ENCODE measurements around the gene RAI1.

RAI1 gene

DNA sequence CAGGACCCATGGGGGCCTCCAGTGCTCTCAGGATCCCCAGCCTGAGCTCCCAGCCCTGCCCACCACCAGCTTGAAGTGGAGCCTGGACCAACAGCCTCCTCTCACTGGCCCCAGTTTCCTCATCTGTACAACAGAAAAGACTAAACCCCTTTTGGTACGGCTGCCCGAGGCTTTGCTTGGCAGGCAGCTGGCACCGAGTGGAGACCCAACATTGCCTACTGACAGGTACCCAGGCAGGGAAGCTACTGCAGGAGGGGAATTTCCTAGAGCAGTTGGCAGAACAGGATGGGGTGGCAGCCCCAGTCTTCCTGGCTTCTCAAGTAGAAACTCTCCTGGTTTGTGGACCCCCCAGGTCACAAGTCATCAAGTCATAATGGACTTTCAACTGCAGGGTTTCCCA, 141.4 kb downstream of the RAI1 start:
- DNase-seq (ENCODE audit: low read depth, low spot score): no peak
- peak overlapping the region; percentile 52 for H3K4me3 ChIP-seq (ENCODE audit: low read depth, low read length)
- in situ Hi-C loops (cut with HindIII; ENCODE audit: low sequenced_read_pairs): no loop called here
- no peak for TF ChIP-seq CTCF (IDR thresholded peaks at IDR 0.05; ENCODE audit: low read depth, low read length)

DNA sequence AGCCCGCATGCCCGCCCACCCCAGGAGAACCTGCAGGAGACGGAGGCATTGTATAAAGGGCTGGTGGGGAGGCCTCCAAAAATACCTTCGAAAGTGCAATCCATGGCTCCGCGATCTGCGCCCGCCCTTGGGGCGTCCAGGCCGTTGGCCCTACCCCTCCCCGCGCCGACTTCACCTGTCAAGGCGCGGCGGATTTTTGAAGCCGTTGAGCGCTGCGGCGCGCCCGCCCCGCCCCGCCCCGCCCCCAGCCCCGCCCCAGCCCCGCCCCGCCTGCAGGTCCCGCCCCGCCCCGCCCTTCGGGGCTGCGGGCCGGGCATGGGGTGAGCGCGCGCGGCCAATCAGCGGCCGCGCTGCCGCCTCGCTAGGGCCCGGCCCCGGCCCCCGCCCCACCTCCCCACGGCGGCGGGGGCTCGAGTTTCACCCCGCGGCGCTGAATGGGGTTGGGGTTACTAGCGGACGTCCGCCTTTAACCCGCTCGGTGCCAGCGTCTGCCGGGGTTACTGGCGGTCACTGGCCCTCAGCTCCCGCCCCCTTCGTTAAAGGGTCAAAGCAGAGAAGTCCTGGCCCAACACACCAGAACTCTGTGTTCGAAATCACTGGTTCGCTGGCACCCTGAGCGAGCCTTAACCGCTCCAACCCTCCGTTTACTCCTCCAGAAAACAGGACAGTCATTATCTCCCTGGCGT, 142.3 kb downstream of the RAI1 start:
- TF ChIP-seq CTCF (IDR thresholded peaks at IDR 0.05; ENCODE audit: low read depth, low read length): no peak
- peak overlapping the region; percentile 52 for H3K4me3 ChIP-seq (ENCODE audit: low read depth, low read length)
- peak; percentile 78 for DNase-seq (ENCODE audit: low read depth, low spot score)
- in situ Hi-C loops (cut with HindIII; ENCODE audit: low sequenced_read_pairs): no loop called here

DNA sequence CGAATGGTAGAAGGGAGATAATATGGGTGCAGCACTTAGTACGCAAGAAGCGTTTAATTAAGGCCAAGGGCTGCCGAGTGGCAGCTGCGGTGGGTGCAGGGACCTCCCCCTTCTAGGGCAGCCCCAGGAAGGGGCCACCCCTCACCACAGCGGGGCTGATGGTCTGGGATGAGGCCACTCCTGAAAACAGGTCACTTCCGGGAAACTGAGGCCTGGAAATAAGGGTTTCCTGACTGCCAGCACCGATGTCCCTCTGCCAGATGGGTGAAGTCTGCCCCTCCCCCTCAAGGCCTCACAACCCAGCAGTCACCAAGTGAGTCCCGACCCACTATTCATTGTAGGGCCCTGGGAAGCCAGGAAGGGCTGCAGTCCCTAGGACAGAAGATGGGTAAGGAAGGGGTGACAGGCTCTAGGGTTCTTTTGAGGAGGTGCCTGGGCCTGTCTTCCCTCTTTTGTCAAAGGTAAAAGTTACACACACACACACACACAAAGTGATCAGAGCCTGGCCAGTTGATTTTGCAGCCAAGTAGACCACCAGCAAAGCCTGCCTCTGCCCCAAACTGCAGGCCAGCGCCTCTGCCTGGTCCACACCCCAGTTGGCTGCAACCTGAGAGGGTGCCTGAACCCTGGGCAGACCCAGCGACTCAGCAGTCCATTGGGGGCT, 143.0 kb downstream of the RAI1 start:
- H3K4me3 ChIP-seq (ENCODE audit: low read depth, low read length): peak overlapping the region; percentile 17
- in situ Hi-C loops (cut with HindIII; ENCODE audit: low sequenced_read_pairs): no loop called here
- no peak for DNase-seq (ENCODE audit: low read depth, low spot score)
- no peak for TF ChIP-seq CTCF (IDR thresholded peaks at IDR 0.05; ENCODE audit: low read depth, low read length)

DNA sequence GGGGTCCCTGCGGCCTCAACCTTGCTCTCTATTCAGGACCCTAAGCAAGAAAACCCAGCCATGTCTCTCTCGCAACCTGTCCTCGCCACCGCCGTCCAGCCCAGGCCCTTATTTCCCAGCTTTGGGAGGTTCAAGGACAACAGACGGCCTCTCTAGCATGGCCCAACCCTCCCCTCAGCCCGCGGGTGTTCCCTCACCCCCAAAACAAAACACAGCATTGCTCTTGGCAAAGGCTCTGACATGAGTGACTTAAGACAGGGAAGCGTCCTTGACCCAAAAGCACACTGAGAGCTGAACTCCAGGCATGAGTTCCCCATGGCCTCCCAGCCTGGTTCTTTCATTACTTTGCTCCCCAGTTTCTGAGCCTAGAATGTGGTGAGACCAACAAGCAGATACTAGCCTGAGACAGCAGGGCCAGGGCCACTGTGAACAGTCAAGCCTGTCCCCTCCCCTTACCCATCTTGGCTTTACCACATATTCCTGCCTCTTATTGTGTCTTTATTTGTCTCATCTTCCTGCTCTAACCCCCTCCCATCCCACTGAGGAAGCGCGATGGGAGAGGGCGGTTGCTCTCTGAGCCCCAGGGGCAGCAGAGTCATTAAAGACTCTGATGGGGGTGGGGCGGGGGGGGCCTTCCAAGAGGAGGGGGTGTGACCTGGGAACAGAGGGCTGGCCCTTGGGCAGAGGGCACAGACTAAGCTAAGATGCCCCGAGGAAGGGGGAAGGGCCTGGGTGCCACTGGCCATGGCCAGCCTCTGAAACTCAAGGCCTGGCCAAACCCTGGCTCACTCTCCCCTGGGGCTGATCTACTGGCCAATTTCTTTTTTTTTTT, 143.7 kb downstream of the RAI1 start:
- no peak overlapping the region for H3K4me3 ChIP-seq (ENCODE audit: low read depth, low read length)
- no peak for DNase-seq (ENCODE audit: low read depth, low spot score)
- in situ Hi-C loops (cut with HindIII; ENCODE audit: low sequenced_read_pairs): no loop called here
- no peak for TF ChIP-seq CTCF (IDR thresholded peaks at IDR 0.05; ENCODE audit: low read depth, low read length)

DNA sequence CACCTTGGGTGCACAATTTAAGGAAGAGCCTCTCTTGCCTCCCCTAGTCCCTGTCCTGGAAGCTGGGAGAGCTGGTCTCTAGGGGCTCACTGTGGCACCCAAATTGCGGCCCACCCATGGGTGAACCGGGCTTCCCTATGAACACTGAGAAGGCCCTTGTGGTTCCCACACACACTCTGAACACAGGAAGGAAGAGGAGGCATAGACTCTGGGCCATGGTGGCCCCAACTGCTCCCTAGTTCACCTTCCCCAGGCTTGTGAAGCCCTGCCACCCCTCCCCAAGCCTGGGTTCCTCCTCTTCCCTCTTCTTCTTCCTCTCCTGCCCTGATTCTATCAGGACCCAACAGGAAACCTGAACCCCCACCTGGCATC, 145.1 kb downstream of the RAI1 start:
- in situ Hi-C loops (cut with HindIII; ENCODE audit: low sequenced_read_pairs): no loop called here
- no peak for TF ChIP-seq CTCF (IDR thresholded peaks at IDR 0.05; ENCODE audit: low read depth, low read length)
- no peak overlapping the region for H3K4me3 ChIP-seq (ENCODE audit: low read depth, low read length)
- no peak for DNase-seq (ENCODE audit: low read depth, low spot score)

GRCh38 chr17:17826942-17827785, 145.9 kb downstream of the RAI1 start:
- no peak overlapping the region for H3K4me3 ChIP-seq (ENCODE audit: low read depth, low read length)
- TF ChIP-seq CTCF (IDR thresholded peaks at IDR 0.05; ENCODE audit: low read depth, low read length): no peak
- DNase-seq (ENCODE audit: low read depth, low spot score): no peak
- in situ Hi-C loops (cut with HindIII; ENCODE audit: low sequenced_read_pairs): no loop called here
